Uterus (tissue), 4 donors: ENCODE measurements around the gene IKZF1. TPM values are rescaled to one million over a fixed set of nuclear protein-coding genes. Genes with fewer than 3 reads are reported as not detected.

ENCODE experiments used
- DNase-seq, 2 donors: peaks; one replicate each; pipeline ENCODE4 v3.0.0-alpha.2; 2019 to 2020
- H3K27ac ChIP-seq, 2 donors: fragments of 200-600 bp; sonication (generic); 1 replicate in 1 of 2; 2 replicates in 1 of 2; pipeline ENCODE4 v1.5.1; 2016 to 2018
- H3K27me3 ChIP-seq, 2 donors: fragments of 200-600 bp; sonication (generic); one replicate each; pipeline ENCODE4 v1.5.1; 2018 to 2019; ENCODE audit warnings: control low read depth in 1 of 2
- H3K36me3 ChIP-seq, 2 donors: fragments of 200-600 bp; sonication (generic); one replicate each; pipeline ENCODE4 v1.5.1; 2019; ENCODE audit warnings: control low read depth in 1 of 2
- H3K4me1 ChIP-seq, 2 donors: fragments of 200-600 bp; sonication (generic); one replicate each; pipeline ENCODE4 v1.5.1; 2018 to 2019; ENCODE audit warnings: control low read depth in 1 of 2
- H3K4me3 ChIP-seq, 2 donors: fragments of 200-600 bp; sonication (generic); 1 replicate in 1 of 2; 2 replicates in 1 of 2; pipeline ENCODE4 v1.5.1; 2018 to 2019; ENCODE audit warnings: mild to moderate bottlenecking in 1 of 2
- H3K9me3 ChIP-seq, 2 donors: fragments of 200-600 bp; sonication (generic); one replicate each; pipeline ENCODE4 v1.5.1; 2019; ENCODE audit warnings: control low read depth in 1 of 2
- CTCF ChIP-seq, 4 experiments: fragments of 200-600 bp in 2 of 4; fragments of 450-650 bp in 2 of 4; sonication (generic) in 2 of 4; IDR thresholded peaks; one replicate each; pipeline ENCODE4 v1.5.1; 2016 to 2019; ENCODE audit warnings: antibody characterized with exemption in 4 of 4, mild to moderate bottlenecking in 2 of 4, moderate library complexity in 1 of 4
- POLR2A ChIP-seq, 2 donors: fragments of 450-650 bp; IDR thresholded peaks; one replicate each; pipeline ENCODE4 v1.6.1; 2016; ENCODE audit warnings: antibody characterized with exemption in 2 of 2, mild to moderate bottlenecking in 1 of 2, moderate library complexity in 1 of 2
- intact Hi-C: fragments of 100-400 bp; cut with DNase I; formaldehyde crosslinking; loops from one replicate; pipeline ENCODE4 v1.15.1; 2023; ENCODE audit warnings: low total_unique reads
- total RNA-seq, 4 donors: library from RNA; depleted of rRNA in 3 of 4; stranded (reverse); fragments of >200 nt in 3 of 4; gene quantifications; one replicate each; pipeline versions ENCODE4 v1.1.0 to v1.2.4, GENCODE V29; 2014 to 2023
- donor health status: DM: yes; HTN: yes; CAD: no.

IKZF1 gene
- total RNA-seq, 4 donors from 2014 or later = 7.0 to 828 (median 12.8) TPM

- Histone ChIP-seq H3K4me1 (no peaks in the 10 kb centered on the region), H3K9me3 (no peaks in the 10 kb centered on the region), H3K27ac (no peak overlapping the region), H3K36me3 (no peaks in the 10 kb centered on the region), H3K4me3 (no peak overlapping the region), H3K27me3 (no peaks in the 10 kb centered on the region)
- TF ChIP-seq CTCF (IDR thresholded peaks at IDR 0.05) (no peak), POLR2A (IDR thresholded peaks at IDR 0.05) (no peak)
- no peak for DNase-seq
- intact Hi-C loops = no loop called here
Observed at GRCh38 chr7:50275430-50275829, 29.1 kb upstream of the IKZF1 start.

DNA sequence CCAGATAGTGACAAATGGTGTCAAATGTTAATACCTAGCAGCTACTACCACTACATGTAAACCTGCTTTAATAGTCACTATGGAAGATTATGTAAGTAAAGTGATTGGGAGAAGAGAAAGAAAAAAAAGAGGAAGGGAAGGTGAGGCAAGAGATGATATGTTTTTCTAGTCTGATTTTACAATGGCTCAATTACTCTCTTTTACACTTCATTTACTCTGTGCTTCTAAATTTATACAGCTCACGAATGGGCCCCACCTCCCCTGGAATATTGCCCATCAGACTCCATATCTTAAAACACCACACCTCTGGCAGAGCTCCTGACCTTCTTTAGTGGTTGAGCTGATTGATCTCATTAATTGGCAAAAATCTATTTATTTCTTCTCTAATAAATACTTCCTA lies 28.0 kb upstream of the IKZF1 start:
- no peaks in the 10 kb centered on the region for H3K4me1 ChIP-seq
- H3K9me3 ChIP-seq = no peaks in the 10 kb centered on the region
- H3K36me3 ChIP-seq = no peaks in the 10 kb centered on the region
- TF ChIP-seq CTCF (IDR thresholded peaks at IDR 0.05) = no peak
- TF ChIP-seq POLR2A (IDR thresholded peaks at IDR 0.05) = no peak
- H3K27me3 ChIP-seq = no peaks in the 10 kb centered on the region
- no peak overlapping the region for H3K27ac ChIP-seq
- no peak overlapping the region for H3K4me3 ChIP-seq
- DNase-seq = no peak
- intact Hi-C loops = no loop called here

DNA sequence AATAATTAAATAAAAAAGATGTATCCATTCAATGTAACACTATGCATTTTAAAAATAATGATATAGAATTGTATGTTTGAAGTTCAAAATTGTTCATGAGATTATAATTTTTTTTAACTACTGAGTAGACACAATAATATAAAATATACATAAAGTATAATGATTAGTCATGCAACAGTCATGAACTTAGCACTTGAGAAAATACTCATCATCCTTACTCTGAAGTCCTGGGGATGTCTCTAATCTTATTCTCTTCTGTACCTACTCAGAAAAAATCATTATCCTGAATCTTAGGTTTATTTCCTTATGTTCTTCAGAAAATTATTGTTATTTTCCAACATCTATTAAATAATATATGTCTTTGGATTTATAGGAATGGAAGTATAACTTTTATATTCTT lies 26.4 kb upstream of the IKZF1 start:
- Histone ChIP-seq H3K27ac (no peak overlapping the region), H3K27me3 (no peaks in the 10 kb centered on the region), H3K9me3 (no peaks in the 10 kb centered on the region), H3K4me1 (no peaks in the 10 kb centered on the region), H3K4me3 (no peak overlapping the region), H3K36me3 (no peaks in the 10 kb centered on the region)
- TF ChIP-seq POLR2A (IDR thresholded peaks at IDR 0.05) = no peak
- TF ChIP-seq CTCF (IDR thresholded peaks at IDR 0.05) = no peak
- no peak for DNase-seq
- intact Hi-C loops = no loop called here

GRCh38 chr7:50281680-50282445 lies 22.7 kb upstream of the IKZF1 start:
- Histone ChIP-seq H3K4me3 (no peak overlapping the region), H3K27ac (no peak overlapping the region), H3K36me3 (no peaks in the 10 kb centered on the region), H3K4me1 (no peaks in the 10 kb centered on the region), H3K27me3 (no peaks in the 10 kb centered on the region), H3K9me3 (no peaks in the 10 kb centered on the region)
- no peak for TF ChIP-seq POLR2A (IDR thresholded peaks at IDR 0.05)
- no peak for TF ChIP-seq CTCF (IDR thresholded peaks at IDR 0.05)
- intact Hi-C loops = no loop called here
- DNase-seq = no peak

GRCh38 chr7:50282813-50283605 lies 21.5 kb upstream of the IKZF1 start:
- Histone ChIP-seq H3K36me3 (no peaks in the 10 kb centered on the region), H3K27ac (no peak overlapping the region)
- DNase-seq = no peak

More at GRCh38 chr7:50282813-50283605, 21.5 kb upstream of the IKZF1 start:
- no peaks in the 10 kb centered on the region for H3K9me3 ChIP-seq
- no peak overlapping the region for H3K4me3 ChIP-seq
- intact Hi-C loops = no loop called here
- H3K27me3 ChIP-seq = no peaks in the 10 kb centered on the region
- TF ChIP-seq CTCF (IDR thresholded peaks at IDR 0.05) (no peak), POLR2A (IDR thresholded peaks at IDR 0.05) (no peak)
- H3K4me1 ChIP-seq = no peaks in the 10 kb centered on the region
